H1 (cell line): Measurements from ENCODE around the gene MMS22L.

Experiments
- CBX5 ChIP-seq: fragments of 300-800, 300-1000 bp; sonication (generic); IDR thresholded peaks from 2 replicates; pipeline ENCODE4 v1.7.1; 2016; ENCODE audit warnings: antibody characterized with exemption, low read length, low read depth
- CTCF ChIP-seq, 3 experiments: IDR thresholded peaks; 1 replicate in 2 of 3; 2 replicates in 1 of 3; pipeline versions ENCODE4 v1.5.1 to v1.6.1; 2011; ENCODE audit warnings: low read length in 3 of 3, mild to moderate bottlenecking in 3 of 3, inconsistent platforms in 2 of 3, low read depth in 1 of 3, moderate library complexity in 1 of 3; ENCODE audit not compliant: insufficient read depth in 1 of 3; ENCODE audit errors: control extremely low read depth in 1 of 3
- EP300 ChIP-seq, 2 experiments: IDR thresholded peaks; 1 replicate in 1 of 2; 2 replicates in 1 of 2; pipeline ENCODE4 v1.6.1; 2011 to 2012; ENCODE audit warnings: low read depth in 2 of 2, low read length in 2 of 2, mild to moderate bottlenecking in 2 of 2, borderline replicate concordance in 1 of 2, inconsistent platforms in 1 of 2, moderate library complexity in 1 of 2
- HDAC2 ChIP-seq, 2 experiments: fragments of 300-600 bp in 1 of 2; sonication (generic) in 1 of 2; IDR thresholded peaks; 2 replicates each; pipeline ENCODE4 v1.6.1; 2011 to 2012; ENCODE audit warnings: low read depth in 2 of 2, low read length in 2 of 2, mild to moderate bottlenecking in 2 of 2, moderate library complexity in 2 of 2, borderline replicate concordance in 1 of 2, inconsistent platforms in 1 of 2
- MAX ChIP-seq: IDR thresholded peaks from 2 replicates; pipeline ENCODE4 v1.6.1; 2012; ENCODE audit warnings: inconsistent platforms
- NRF1 ChIP-seq: IDR thresholded peaks from 2 replicates; pipeline ENCODE4 v1.6.1; 2011; ENCODE audit warnings: mild to moderate bottlenecking, low read depth, low read length, improper control_type of control experiment
- POLR2AphosphoS5 ChIP-seq: IDR thresholded peaks from 2 replicates; pipeline ENCODE4 v1.6.1; 2011; ENCODE audit warnings: low read depth, low read length

GRCh38 chr6:97095311-97095850 is 187.6 kb downstream of the MMS22L start:
- TF ChIP-seq CTCF (IDR thresholded peaks at IDR 0.05; ENCODE audit: control extremely low read depth in 1 of 3, insufficient read depth in 1 of 3, low read depth in 1 of 3, low read length in 3 of 3): no peak
- TF ChIP-seq POLR2AphosphoS5: no peak
- TF ChIP-seq CBX5: no peak
- no peak for TF ChIP-seq NRF1
- TF ChIP-seq MAX: no peak
- TF ChIP-seq HDAC2 (IDR thresholded peaks at IDR 0.05; ENCODE audit: borderline replicate concordance in 1 of 2, low read depth in 2 of 2, low read length in 2 of 2): no peak
- TF ChIP-seq EP300 (IDR thresholded peaks at IDR 0.05; ENCODE audit: borderline replicate concordance in 1 of 2, low read depth in 2 of 2, low read length in 2 of 2): no peak
